Endothelial cell of umbilical vein (primary cell): ENCODE data around the gene ADAMTS19. TPM values are rescaled to one million over a fixed set of nuclear protein-coding genes. Genes with fewer than 3 reads are reported as not detected.

Experiments
- BruUV-seq: library from RNA; stranded (reverse); fragments of 400-500 nt; replicated peaks from 2 replicates; lab custom pipeline; 2021; lab: Mats Ljungman, UMichigan
- CTCF ChIA-PET: fragments of 300-600, 350-600 bp; sonication (Branson Sonifier 250); formaldehyde crosslinking; loops from one replicate; lab custom pipeline; 2021; ENCODE audit warnings: antibody characterized with exemption, inconsistent platforms; lab: Charles Lee
- POLR2A ChIA-PET: fragments of 300-600, 350-600 bp; sonication (Branson Sonifier 250); formaldehyde crosslinking; loops from one replicate; lab custom pipeline; 2021; ENCODE audit warnings: antibody characterized with exemption, inconsistent platforms; lab: Charles Lee
- DNase-seq: peaks from one replicate; pipeline ENCODE4 v3.0.0-alpha.2; 2011; ENCODE audit warnings: low read depth, low spot score
- FAIRE-seq: peaks from 2 replicates; lab custom pipeline; 2011; peaks lifted over from hg19 to GRCh38; lab: Jason Lieb, UNC
- H2AFZ ChIP-seq: 2 replicates; pipeline ENCODE4 v1.6.0; 2012; ENCODE audit warnings: low read depth, low read length, control low read depth, inconsistent platforms
- H3K27ac ChIP-seq: 2 replicates; pipeline ENCODE4 v1.5.1; 2011; ENCODE audit warnings: low read depth, mild to moderate bottlenecking, control low read depth, low read length, moderate library complexity; ENCODE audit not compliant: insufficient read depth
- H3K27me3 ChIP-seq, 2 experiments: 2 replicates each; pipeline versions ENCODE4 v1.6.0 to v1.6.1; 2011; ENCODE audit warnings: low read length in 2 of 2, mixed read lengths in 1 of 2; ENCODE audit not compliant: control insufficient read depth in 2 of 2, insufficient read depth in 2 of 2
- H3K36me3 ChIP-seq, 2 experiments: 2 replicates in 1 of 2; 3 replicates in 1 of 2; pipeline ENCODE4 v1.5.1; 2011; ENCODE audit warnings: low read length in 2 of 2, mild to moderate bottlenecking in 1 of 2, moderate library complexity in 1 of 2; ENCODE audit not compliant: control insufficient read depth in 2 of 2, insufficient read depth in 2 of 2; ENCODE audit errors: extremely low read depth in 1 of 2
- H3K4me1 ChIP-seq: 3 replicates; pipeline ENCODE4 v1.5.1; 2011; ENCODE audit warnings: mild to moderate bottlenecking, low read length; ENCODE audit not compliant: control insufficient read depth, insufficient read depth; ENCODE audit errors: extremely low read depth
- H3K4me2 ChIP-seq: 2 replicates; pipeline ENCODE4 v1.6.1; 2011; ENCODE audit warnings: low read length, control low read depth, mixed read lengths; ENCODE audit not compliant: insufficient read depth
- H3K4me3 ChIP-seq, 3 experiments: fragments of 200-600 bp in 1 of 3; sonication (generic), shearing (Covaris generic) in 1 of 3; replicated peaks in 1 of 3; 2 replicates each; pipeline ENCODE4 v1.5.1; 2011 to 2016; ENCODE audit warnings: control low read depth in 3 of 3, low read length in 3 of 3, mild to moderate bottlenecking in 2 of 3, inconsistent platforms in 1 of 3, low read depth in 1 of 3, moderate library complexity in 1 of 3; ENCODE audit not compliant: insufficient read depth in 1 of 3
- H3K79me2 ChIP-seq: 2 replicates; pipeline ENCODE4 v1.6.0; 2012; ENCODE audit warnings: low read length, inconsistent platforms; ENCODE audit not compliant: control insufficient read depth, insufficient read depth
- H3K9ac ChIP-seq: replicated peaks from 2 replicates; pipeline ENCODE3; 2011; ENCODE audit warnings: low read length, control low read depth; ENCODE audit not compliant: insufficient read depth; ENCODE audit errors: extremely low read depth
- H3K9me1 ChIP-seq: replicated peaks from 3 replicates; pipeline ENCODE4 v1.6.0; 2011; ENCODE audit warnings: mild to moderate bottlenecking, low read length; ENCODE audit not compliant: control insufficient read depth, insufficient read depth; ENCODE audit errors: extremely low read depth
- H3K9me3 ChIP-seq: replicated peaks from 2 replicates; pipeline ENCODE4 v1.5.1; 2012; ENCODE audit warnings: low read length, inconsistent platforms; ENCODE audit not compliant: control insufficient read depth, insufficient read depth
- H4K20me1 ChIP-seq: replicated peaks from 2 replicates; pipeline ENCODE3; 2011; ENCODE audit warnings: mild to moderate bottlenecking, low read length; ENCODE audit not compliant: control insufficient read depth, insufficient read depth; ENCODE audit errors: extremely low read depth
- CTCF ChIP-seq, 2 donors: IDR thresholded peaks; 1 replicate in 1 of 2; 2 replicates in 1 of 2; pipeline ENCODE4 v1.5.1; 2011; ENCODE audit warnings: low read length in 2 of 2, mild to moderate bottlenecking in 2 of 2, moderate library complexity in 2 of 2, control low read depth in 1 of 2, inconsistent platforms in 1 of 2, low read depth in 1 of 2; ENCODE audit not compliant: insufficient read depth in 1 of 2; ENCODE audit errors: extremely low read depth in 1 of 2
- EZH2 ChIP-seq: IDR thresholded peaks from 2 replicates; pipeline ENCODE4 v1.6.1; 2012; ENCODE audit warnings: borderline replicate concordance, low read depth, mild to moderate bottlenecking, moderate library complexity, low read length, inconsistent platforms; ENCODE audit not compliant: severe bottlenecking
- FOS ChIP-seq: IDR thresholded peaks from 2 replicates; pipeline ENCODE4 v1.6.1; 2011; ENCODE audit warnings: mild to moderate bottlenecking, low read length, moderate library complexity, borderline replicate concordance; ENCODE audit not compliant: insufficient read depth
- GATA2 ChIP-seq: IDR thresholded peaks from 2 replicates; pipeline ENCODE4 v1.7.0; 2011; ENCODE audit warnings: low read depth, mild to moderate bottlenecking, moderate library complexity, mixed read lengths, low read length; ENCODE audit not compliant: insufficient read length, insufficient read depth
- JUN ChIP-seq: IDR thresholded peaks from 2 replicates; pipeline ENCODE4 v1.6.1; 2011; ENCODE audit warnings: borderline replicate concordance, low read depth; ENCODE audit not compliant: insufficient read length, insufficient read depth
- MAX ChIP-seq: IDR thresholded peaks from 2 replicates; pipeline ENCODE4 v1.6.1; 2011; ENCODE audit not compliant: insufficient read depth, insufficient read length
- MYC ChIP-seq: IDR thresholded peaks from one replicate; pipeline ENCODE4 v1.6.1; 2011; ENCODE audit warnings: mild to moderate bottlenecking, low read depth, low read length
- POLR2A ChIP-seq: IDR thresholded peaks from 2 replicates; pipeline ENCODE4 v1.6.1; 2012; ENCODE audit warnings: low read depth, mild to moderate bottlenecking, control low read depth, low read length
- POLR2AphosphoS5 ChIP-seq: IDR thresholded peaks from 2 replicates; pipeline ENCODE4 v1.6.1; 2012; ENCODE audit warnings: low read depth, mild to moderate bottlenecking, control low read depth, low read length, moderate library complexity; ENCODE audit not compliant: insufficient read depth
- dilution Hi-C: fragments of 300-500 bp; cut with MboI; formaldehyde crosslinking; loops from one replicate; pipeline ENCODE4 v1.15.0; 2019; ENCODE audit warnings: low sequenced_read_pairs; ENCODE audit not compliant: extremely low pct_ligation_motif_present
- intact Hi-C: fragments of 100-400 bp; cut with micrococcal nuclease; formaldehyde crosslinking; loops from one replicate; pipeline ENCODE4 v1.10.0; 2022
- polyA plus RNA-seq, 4 experiments: library from polyadenylated mRNA; depleted of rRNA in 3 of 4; stranded (reverse) in 3 of 4; unstranded in 1 of 4; fragments of >200 nt; gene quantifications; 2 replicates each; pipeline versions ENCODE4 v1.2.1 to v1.2.3, GENCODE V29; 2011 to 2012; ENCODE audit warnings: missing spikeins in 1 of 4
- total RNA-seq: library from RNA; stranded (reverse); gene quantifications from 2 replicates; pipeline ENCODE4 v1.2.3, GENCODE V29; 2021

The ADAMTS19 gene
- total and polyA plus RNA-seq, 2 donors (not counting 3 experiments of a cell fraction or from before 2014, with no cell fraction given) = not detected

GRCh38 chr5:129554134-129554904 lies 94.2 kb downstream of the ADAMTS19 start:
- H3K9ac ChIP-seq = no peak overlapping the region
- no peaks in the 10 kb centered on the region for H3K79me2 ChIP-seq
- H2AFZ ChIP-seq = no peak overlapping the region
- CTCF ChIA-PET = no interaction called here
- H3K4me1 ChIP-seq = no peaks in the 10 kb centered on the region
- FAIRE-seq (no peak), DNase-seq (no peak)
- H3K27ac ChIP-seq = no peak overlapping the region
- no TSS peak for BruUV-seq
- POLR2A ChIA-PET = no interaction called here
- H3K27me3 ChIP-seq = no peaks in the 10 kb centered on the region
- intact Hi-C loops = no loop called here
- TF ChIP-seq CTCF (IDR thresholded peaks at IDR 0.05; ENCODE audit: extremely low read depth in 1 of 2, insufficient read depth in 1 of 2, low read depth in 1 of 2, low read length in 2 of 2) (no peak), MAX (no peak), POLR2AphosphoS5 (no peak), FOS (no peak), POLR2A (no peak), MYC (no peak), JUN (no peak), EZH2 (no peak), GATA2 (no peak)
- H3K36me3 ChIP-seq = no peaks in the 10 kb centered on the region
- dilution Hi-C loops = no loop called here
- no peaks in the 10 kb centered on the region for H3K9me3 ChIP-seq
- no peak overlapping the region for H3K4me3 ChIP-seq
- no peaks in the 10 kb centered on the region for H3K9me1 ChIP-seq
- H3K4me2 ChIP-seq = no peak overlapping the region
- H4K20me1 ChIP-seq = no peaks in the 10 kb centered on the region
